H1 (cell line): ENCODE measurements around the gene PTGER3.

Source experiments
- BACH1 ChIP-seq: IDR thresholded peaks from 2 replicates; pipeline ENCODE4 v1.6.1; 2012; ENCODE audit warnings: low read length, improper control_type of control experiment
- GTF2F1 ChIP-seq: IDR thresholded peaks from 2 replicates; pipeline ENCODE4 v1.6.1; 2012; ENCODE audit warnings: low read depth, low read length, improper control_type of control experiment, borderline replicate concordance
- JUND ChIP-seq: IDR thresholded peaks from 2 replicates; pipeline ENCODE4 v1.6.1; 2011; ENCODE audit warnings: mild to moderate bottlenecking, improper control_type of control experiment, low read length
- RAD21 ChIP-seq, 2 experiments: IDR thresholded peaks in 1 of 2; conservative IDR thresholded peaks in 1 of 2; 2 replicates each; pipeline ENCODE4 v1.6.1; 2011; ENCODE audit warnings: low read depth in 2 of 2, low read length in 2 of 2, improper control_type of control experiment in 1 of 2, inconsistent platforms in 1 of 2, mild to moderate bottlenecking in 1 of 2, moderate library complexity in 1 of 2
- TF ChIP-seq, protein P1 (sequence below), 3 experiments: IDR thresholded peaks; 1 replicate in 2 of 3; 2 replicates in 1 of 3; pipeline versions ENCODE4 v1.5.1 to v1.6.1; 2011; ENCODE audit warnings: low read length in 3 of 3, mild to moderate bottlenecking in 3 of 3, inconsistent platforms in 2 of 3, low read depth in 1 of 3, moderate library complexity in 1 of 3; ENCODE audit not compliant: insufficient read depth in 1 of 3; ENCODE audit errors: control extremely low read depth in 1 of 3

DNA sequence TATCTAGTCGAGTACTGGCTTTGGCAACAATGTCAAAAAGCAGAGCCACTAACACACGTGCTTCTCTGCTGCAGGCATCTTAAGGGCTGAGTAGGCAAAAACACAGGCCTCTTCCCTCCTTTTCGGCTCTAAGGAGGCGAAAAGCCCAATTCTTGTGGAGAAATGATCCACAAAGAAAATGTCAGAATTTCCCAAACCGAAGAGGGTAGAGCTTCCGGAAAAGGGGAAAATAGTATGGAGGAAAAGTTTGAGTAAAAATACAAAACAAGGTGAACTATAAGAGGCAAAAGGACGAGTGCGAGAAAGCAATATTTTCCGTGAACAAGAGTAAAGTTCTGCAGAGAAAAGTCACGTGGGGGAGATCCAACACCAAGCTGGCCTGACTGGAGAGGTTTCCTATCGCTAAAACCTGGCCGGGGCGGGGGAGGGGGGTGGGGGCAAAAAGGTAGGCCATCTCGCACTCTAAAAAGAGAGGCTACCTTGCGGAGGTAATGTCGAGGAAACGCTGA, 32.7 kb upstream of the PTGER3 start:
- TF ChIP-seq BACH1 (no peak), JUND (no peak), GTF2F1 (no peak), RAD21 (IDR thresholded peaks at IDR 0.05 in 1 of 2, conservative IDR thresholded peaks at IDR 0.05 in 1 of 2; ENCODE audit: low read depth in 2 of 2, low read length in 2 of 2) (no peak)
- TF ChIP-seq, protein P1, sequence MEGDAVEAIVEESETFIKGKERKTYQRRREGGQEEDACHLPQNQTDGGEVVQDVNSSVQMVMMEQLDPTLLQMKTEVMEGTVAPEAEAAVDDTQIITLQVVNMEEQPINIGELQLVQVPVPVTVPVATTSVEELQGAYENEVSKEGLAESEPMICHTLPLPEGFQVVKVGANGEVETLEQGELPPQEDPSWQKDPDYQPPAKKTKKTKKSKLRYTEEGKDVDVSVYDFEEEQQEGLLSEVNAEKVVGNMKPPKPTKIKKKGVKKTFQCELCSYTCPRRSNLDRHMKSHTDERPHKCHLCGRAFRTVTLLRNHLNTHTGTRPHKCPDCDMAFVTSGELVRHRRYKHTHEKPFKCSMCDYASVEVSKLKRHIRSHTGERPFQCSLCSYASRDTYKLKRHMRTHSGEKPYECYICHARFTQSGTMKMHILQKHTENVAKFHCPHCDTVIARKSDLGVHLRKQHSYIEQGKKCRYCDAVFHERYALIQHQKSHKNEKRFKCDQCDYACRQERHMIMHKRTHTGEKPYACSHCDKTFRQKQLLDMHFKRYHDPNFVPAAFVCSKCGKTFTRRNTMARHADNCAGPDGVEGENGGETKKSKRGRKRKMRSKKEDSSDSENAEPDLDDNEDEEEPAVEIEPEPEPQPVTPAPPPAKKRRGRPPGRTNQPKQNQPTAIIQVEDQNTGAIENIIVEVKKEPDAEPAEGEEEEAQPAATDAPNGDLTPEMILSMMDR (IDR thresholded peaks at IDR 0.05; ENCODE audit: control extremely low read depth in 1 of 3, insufficient read depth in 1 of 3, low read depth in 1 of 3, low read length in 3 of 3), result no peak
